IPS-NIHi11 (cell line): ENCODE data around the gene NIPBL.
A peak's percentile ranks its signal among the peaks of the same experiment; 100 is the strongest.
"Not testable (repeated sequence)": the region's sequence is repeated elsewhere in the genome, so short reads cannot be mapped to it uniquely, and the experiment has no call there.

Experiments used
- DNase-seq: peaks from one replicate; pipeline ENCODE4 v3.0.0; 2012; ENCODE audit warnings: mixed read lengths, low spot score

NIPBL gene

DNA sequence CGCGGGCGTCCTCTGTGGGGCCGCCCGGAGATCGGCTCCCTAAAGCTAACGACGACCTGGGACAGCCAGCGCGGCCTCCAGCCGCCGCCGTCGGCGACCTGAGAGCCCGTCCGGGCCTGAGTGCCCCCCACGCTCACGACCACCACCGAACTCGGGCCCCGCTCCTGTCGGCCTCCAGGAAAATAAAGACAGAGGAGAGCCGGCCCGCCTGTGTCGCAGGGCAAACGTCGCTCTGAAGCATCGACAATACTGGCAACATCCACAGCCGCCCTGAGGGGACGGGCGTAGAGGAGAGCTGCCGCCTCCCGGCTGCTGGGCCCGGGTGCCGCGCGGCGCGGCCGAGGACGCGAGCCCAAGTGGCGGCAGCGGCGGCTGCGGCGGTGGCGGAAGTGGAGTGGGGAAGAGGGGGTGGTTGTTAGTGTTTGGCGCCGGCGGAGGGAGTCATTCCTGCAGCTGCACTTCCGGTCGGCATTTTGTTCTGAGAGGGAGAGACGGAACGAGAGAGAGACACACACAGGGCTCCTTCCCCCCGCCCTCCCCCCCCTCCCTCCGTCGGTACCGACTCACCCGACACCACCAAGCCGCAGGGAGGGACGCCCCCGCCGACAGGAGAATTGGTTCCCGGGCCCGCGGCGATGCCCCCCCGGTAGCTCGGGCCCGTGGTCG, at the start of gene NIPBL:
Gene NIPBL, plus strand, starts transcription at position 471 of the 666 bp plus-strand sequence. CDS start 76,928 bp downstream, outside the sequence.
- peak; percentile 83 for DNase-seq

DNA sequence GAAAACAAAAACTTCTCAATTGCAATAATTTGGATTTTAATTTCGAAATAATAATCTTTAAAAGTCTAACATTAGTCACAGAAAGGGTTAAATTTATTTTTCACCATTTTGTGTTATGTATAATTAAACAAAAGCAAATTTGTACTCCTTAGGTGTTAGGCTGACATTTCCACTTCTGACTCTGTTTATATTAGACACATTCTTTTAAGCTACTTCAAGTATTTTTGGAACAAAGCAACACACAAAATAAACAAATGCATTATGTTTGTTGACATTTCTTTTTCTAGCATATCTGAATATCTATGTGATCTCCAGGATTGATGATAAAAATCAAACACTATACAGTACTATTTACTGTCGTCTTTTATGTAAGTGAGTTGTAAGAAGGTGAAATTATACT, 44.3 kb upstream of the NIPBL start:
- DNase-seq = no peak

DNA sequence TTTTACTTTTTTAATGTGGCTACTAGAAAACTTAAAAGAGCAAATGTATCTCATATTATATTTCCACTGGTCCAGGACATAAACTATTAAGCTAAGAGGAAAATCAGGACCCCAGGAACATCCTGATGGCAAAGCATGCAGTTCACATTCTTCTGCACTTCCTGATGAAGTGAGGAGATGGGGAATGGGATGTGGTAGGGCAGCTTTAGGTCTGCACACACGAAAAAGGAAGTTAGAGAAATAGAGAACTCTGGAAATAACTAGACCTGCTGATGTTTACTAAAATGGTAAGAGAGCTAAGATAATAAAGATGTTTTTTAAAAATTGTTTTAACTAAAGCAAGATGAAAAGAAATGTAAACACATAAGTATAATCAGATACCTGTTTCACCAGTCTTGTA, 39.7 kb upstream of the NIPBL start:
- no peak for DNase-seq

DNA sequence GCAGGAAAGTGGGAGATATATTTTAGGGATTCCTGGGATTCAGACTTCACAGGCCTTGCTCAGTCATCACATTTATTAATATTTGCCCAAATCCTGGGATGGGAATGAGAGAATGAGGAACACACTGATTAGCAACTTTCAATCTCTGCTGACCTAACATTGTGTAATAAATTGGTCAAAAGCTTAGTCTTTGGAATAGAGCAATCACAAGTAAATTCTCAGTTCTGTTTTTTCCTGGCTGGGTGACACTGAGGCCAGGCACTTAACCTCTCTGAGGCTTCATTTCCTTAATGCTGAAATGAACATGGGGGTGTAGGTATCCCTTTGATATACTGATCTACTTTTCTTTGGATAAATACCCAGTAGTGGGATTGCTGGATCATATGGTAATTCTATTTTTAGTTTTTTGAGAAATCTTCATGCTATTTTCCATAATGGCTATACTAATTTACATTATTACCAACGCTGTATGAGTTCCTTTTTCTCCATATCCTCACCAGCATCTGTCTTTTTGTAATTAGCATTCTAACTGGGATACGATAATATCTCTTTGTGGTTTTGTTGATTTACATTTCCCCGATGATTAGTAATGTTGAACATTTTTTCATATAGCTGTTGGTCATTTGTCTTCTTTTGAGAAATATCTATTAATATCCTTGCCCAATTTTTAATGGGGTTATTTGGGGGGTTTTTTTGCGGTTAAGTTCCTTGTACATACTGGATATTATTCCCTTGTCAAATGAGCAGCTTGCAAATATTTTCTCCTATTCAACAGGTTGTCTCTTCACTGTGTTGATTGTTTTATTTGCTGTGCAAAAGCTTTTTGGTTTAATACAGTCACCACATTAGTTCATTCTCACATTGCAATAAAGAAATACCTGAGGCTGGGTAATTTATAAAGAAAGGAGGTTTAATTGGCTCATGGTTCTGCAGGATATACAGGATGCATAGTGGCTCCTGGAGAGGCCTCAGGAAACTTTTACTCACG, 36.8 kb upstream of the NIPBL start:
- DNase-seq = no peak

- DNase-seq = no peak
These were observed 34.9 kb upstream of the NIPBL start for GRCh38 chr5:36841677-36842076.

GRCh38 chr5:36842087-36842486, 34.5 kb upstream of the NIPBL start:
- DNase-seq = no peak

GRCh38 chr5:36844305-36844704, 32.3 kb upstream of the NIPBL start:
- no peak for DNase-seq

- not testable (repeated sequence) for DNase-seq
These were observed 28.0 kb upstream of the NIPBL start for GRCh38 chr5:36848545-36848944.

GRCh38 chr5:36852903-36853302, 23.7 kb upstream of the NIPBL start:
- not testable (repeated sequence) for DNase-seq

- peak; percentile 66 for DNase-seq
These were observed 22.0 kb upstream of the NIPBL start for GRCh38 chr5:36854402-36855140.

DNA sequence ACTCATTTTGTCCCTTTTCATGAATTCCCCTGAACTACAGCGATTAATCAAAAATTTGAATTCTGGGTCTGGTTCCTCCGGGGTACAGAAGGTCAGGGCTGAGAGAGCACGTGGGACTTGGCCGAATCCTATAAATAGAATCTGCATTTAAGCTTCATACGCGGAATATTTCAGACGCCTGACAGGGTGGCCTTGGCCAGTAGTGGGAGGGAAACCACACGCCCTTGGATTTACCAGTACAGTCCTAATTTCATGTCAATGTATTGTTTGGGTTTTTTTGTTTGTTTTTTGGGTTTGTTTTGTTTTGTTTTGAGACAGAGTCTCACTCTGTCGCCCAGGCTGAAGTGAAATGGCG, 21.5 kb upstream of the NIPBL start:
- DNase-seq = no peak

DNA sequence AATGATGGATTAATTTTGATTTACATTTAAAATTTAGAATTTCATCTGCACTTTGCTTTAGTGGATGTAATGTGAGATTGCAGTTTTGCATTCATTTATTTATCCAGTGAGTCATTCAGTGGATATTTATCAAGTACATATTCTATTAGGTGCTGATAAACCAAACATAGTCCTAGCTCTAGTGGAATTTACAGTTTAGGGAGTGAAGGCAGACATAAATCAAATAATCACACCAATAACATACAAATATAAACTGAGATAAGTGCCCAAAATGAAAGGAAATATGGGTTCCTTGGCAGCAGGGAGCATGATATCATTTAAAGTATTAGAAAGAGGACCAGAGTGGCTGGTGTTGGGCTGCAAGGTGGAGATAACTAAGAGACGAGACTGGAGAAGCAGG, 14.7 kb upstream of the NIPBL start:
- no peak for DNase-seq

GRCh38 chr5:36870399-36871040, 6.0 kb upstream of the NIPBL start:
- DNase-seq = peak; percentile 55

DNA sequence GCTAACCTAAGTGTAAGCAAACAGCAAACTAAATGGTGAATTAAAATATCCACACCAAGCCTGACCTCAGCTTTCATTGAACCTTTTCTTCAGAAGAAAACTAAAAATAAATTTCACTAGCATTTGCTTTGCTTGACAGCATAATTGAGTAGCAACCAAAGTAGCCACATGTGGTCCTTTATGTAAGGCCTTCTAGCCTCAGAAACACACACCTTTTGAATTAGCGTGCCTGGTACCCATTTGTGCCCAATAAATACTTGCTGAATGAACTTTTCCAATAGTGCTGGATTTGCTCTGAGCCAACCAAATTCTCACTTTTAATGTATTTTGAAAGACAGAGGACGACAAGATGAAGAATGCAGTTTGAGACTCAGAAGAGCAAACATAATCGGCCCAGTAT, 2.1 kb upstream of the NIPBL start:
- no peak for DNase-seq

DNA sequence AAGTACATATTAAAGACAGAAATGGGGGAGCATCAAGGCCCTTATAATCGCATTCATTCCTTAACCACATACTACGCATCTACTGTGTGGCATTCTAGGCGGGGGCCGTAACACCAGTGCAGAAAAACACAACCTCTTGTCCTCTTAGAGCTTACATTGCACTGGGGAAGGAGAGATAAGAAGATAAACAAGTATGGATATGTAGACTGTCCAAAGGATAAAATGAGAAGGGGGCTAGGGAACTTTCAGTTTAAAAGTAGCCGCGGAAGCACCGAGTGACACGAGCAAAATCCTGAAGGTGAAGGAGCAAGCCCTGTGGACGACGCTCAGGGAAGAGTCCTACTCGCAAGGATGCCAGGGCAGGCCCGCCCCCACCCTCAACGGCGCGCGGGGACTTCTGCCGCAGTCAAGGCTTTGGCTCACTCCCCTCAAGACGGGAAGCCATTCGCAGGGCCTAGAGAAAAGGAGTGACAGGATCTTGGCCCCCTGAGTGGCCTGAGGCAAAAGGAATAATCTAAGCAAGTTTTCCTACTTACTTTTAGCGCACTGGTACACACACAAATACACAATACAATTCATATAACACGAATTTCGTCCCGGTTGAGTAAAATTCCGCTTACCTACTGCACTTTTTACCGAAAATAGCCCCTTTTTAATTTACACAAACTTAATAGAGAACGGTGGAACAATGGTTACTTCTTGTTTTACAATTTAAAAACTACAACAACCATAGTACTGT, 1.3 kb upstream of the NIPBL start:
- DNase-seq = peak; percentile 14

- peak; percentile 74 for DNase-seq
These were observed 725 bp upstream of the NIPBL start for GRCh38 chr5:36875790-36876298.

GRCh38 chr5:36876965-36877666, 547 bp downstream of the NIPBL start:
- peak; percentile 43 for DNase-seq

DNA sequence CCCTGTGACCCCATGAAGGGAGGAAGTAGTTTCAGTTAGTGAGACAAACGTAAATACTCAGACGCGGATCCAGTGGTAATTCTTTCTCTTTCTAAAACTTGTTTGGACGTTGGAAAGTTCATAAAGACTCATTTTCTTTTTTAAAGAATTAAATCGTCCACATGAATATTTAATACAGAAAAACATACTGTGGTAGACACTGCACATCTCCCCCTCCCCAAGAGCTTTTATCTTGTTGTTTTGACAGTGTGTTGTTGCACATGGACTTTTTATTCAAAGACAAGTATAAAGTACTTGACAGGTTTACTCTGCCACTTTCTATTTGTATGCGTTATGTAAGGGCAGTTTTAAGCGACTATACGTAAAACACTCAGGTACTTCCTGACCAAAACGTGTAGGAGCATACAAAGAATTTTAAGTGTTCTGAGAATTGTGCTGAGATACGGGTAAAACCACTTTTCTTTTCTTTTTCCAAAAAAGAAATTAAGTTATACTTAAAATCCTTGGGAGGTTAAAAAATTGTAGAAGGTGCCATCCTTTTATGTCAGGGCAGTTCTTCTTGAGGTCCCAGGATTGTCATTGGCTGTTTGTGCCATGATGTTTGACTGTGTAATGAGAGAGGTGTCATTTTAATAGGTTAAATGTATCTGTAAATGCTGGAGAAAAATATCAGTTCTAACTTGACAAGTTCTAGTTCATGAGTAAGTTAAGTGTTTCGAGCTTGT, 1.3 kb downstream of the NIPBL start:
- DNase-seq = no peak

DNA sequence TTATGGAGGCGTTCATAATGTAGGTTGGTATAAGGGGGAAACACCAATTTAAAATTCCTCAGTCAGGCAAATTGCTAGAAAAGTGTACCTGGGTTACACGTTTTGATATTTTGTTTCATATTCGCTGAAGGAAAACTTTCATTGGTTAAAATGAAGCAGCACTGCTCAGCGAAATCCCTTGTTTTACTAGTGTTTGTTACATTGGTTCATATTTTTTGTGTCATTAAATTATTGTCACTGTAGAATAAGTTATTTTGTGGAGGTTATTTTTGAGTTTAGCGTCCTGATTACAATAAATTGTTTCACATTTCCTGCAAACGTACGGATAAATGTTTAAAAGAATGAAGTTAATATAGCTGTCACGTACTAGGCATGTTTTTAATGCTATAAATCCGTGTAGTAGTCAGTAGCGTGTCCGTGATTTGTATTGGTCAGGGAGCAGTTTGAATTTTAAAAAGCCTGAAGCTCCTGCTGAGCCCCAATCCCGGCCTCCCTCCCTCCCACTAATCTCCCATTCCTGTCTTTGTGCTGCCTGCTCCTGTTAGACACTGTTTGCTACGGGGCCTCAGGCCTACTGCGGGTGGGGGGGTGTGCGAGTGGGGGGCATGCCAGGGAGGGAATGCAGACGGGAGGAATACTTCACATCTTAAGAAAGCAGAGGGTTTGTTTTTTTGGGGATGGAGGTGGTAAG, 2.0 kb downstream of the NIPBL start:
- DNase-seq = peak; percentile 78
